HUES48 (cell line): ENCODE data around the gene ETNK1.
"Not testable (repeated sequence)": the region's sequence is repeated elsewhere in the genome, so short reads cannot be mapped to it uniquely, and the experiment has no call there.

Experiments used
- H3K27ac ChIP-seq: one replicate; pipeline ENCODE4 v1.7.0; 2013; ENCODE audit warnings: low read depth, low read length, inconsistent platforms
- H3K27me3 ChIP-seq: 2 replicates; pipeline ENCODE4 v1.6.1; 2013; ENCODE audit warnings: mild to moderate bottlenecking, low read length; ENCODE audit not compliant: control insufficient read depth, insufficient read depth
- H3K36me3 ChIP-seq: 2 replicates; pipeline ENCODE4 v1.6.1; 2013; ENCODE audit warnings: low read length; ENCODE audit not compliant: control insufficient read depth, insufficient read depth
- H3K4me1 ChIP-seq: 2 replicates; pipeline ENCODE4 v1.6.1; 2013; ENCODE audit warnings: mild to moderate bottlenecking, low read length; ENCODE audit not compliant: control insufficient read depth, insufficient read depth
- H3K4me3 ChIP-seq: 2 replicates; pipeline ENCODE4 v1.5.1; 2013; ENCODE audit warnings: mild to moderate bottlenecking, low read depth, low read length
- H3K9ac ChIP-seq: 2 replicates; pipeline ENCODE4 v1.6.1; 2013; ENCODE audit warnings: mild to moderate bottlenecking, low read depth, low read length, moderate library complexity
- H3K9me3 ChIP-seq: 2 replicates; pipeline ENCODE4 v1.6.1; 2013; ENCODE audit warnings: low read length; ENCODE audit not compliant: control insufficient read depth, insufficient read depth

The ETNK1 gene, protein sequence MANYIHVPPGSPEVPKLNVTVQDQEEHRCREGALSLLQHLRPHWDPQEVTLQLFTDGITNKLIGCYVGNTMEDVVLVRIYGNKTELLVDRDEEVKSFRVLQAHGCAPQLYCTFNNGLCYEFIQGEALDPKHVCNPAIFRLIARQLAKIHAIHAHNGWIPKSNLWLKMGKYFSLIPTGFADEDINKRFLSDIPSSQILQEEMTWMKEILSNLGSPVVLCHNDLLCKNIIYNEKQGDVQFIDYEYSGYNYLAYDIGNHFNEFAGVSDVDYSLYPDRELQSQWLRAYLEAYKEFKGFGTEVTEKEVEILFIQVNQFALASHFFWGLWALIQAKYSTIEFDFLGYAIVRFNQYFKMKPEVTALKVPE

DNA sequence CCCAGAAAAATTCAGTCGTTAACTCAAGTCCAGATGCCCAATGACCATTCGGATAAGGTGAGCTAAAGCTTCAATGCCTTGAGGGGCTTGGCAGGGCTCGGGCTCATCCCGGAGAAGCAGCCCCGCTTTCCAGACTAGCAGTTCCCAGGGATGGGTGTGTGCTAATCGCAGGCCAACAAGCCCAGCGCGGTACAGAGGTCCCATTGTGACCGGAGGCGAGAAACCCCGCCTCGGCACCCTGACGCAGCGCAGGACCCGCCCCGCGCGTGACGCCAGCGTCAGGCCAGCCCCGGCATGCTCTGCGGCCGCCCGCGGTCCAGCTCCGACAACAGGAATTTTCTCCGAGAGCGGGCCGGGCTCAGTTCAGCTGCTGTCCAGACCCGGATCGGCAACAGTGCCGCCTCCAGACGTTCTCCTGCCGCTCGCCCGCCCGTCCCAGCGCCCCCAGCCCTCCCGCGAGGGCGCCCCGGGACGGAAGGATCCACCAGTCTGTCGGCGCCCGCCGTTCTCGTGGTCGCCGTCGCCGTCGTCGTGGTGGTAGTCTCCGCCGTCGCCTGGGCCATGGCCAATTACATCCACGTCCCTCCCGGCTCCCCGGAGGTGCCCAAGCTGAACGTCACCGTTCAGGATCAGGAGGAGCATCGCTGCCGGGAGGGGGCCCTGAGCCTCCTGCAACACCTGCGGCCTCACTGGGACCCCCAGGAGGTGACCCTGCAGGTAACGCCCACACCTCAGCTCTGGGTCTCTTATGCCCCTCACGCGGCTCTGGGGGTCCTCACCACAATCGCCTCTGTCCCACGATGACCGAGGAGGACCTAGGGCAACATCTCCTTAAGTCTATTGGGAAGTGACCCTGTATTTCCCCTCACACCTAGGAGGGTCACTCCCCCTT is at the start of gene ETNK1:
Gene ETNK1 (plus strand): TSS at position 302 of the 892 bp plus-strand sequence. CDS start 260 bp downstream, at position 562.
- Histone ChIP-seq H3K9ac (peak within 1 kb of the TSS; percentile 86), H3K4me3 (peak within 1 kb of the TSS; percentile 86), H3K36me3 (no peaks in the 10 kb centered on the region), H3K4me1 (peaks cover 25% of the 10 kb centered on the region), H3K27ac (peak within 1 kb of the TSS; percentile 98), H3K27me3 (no peaks in the 10 kb centered on the region), H3K9me3 (no peaks in the 10 kb centered on the region)

DNA sequence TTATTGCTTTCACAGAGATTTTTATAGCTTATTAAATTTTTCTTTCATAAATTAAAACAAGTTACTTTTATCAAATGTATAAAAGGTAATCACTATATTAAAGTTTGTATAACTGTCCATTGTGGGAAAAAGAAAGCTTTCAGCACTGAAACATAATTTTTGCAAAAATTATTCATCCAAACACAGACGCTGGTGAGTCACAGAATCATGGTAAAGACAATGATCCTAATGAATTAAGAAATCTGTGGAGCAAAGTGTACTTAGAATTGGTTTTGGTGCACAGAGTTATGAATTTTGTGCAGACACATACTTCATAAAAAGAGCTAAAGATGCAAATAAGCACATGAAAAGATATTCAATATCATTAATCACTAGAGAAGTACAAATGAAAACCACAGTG is 48.9 kb upstream of the ETNK1 start:
- Histone ChIP-seq H3K9ac (no peak overlapping the region), H3K4me3 (no peak overlapping the region), H3K4me1 (no peaks in the 10 kb centered on the region), H3K27ac (no peak overlapping the region), H3K36me3 (no peaks in the 10 kb centered on the region), H3K9me3 (no peaks in the 10 kb centered on the region), H3K27me3 (no peaks in the 10 kb centered on the region)

DNA sequence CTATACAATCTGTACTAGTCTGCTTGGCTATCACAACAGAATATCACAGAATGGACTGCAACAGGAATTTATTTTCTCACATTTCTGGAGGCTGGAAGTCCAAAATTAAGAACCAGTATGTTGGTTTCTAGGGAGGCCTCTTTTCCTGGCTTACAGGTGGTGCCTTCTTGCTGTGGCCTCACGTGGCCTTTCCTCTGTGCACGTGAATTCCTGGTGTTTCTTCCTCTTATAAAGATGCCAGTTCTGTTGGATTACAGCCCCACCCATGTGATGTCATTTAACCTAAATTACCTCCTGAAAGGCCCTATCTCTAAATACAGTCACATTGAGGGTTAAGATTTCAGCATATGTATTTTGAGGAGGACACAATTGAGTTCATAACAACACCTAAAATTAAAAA is 48.5 kb upstream of the ETNK1 start:
- no peaks in the 10 kb centered on the region for H3K27me3 ChIP-seq
- no peak overlapping the region for H3K27ac ChIP-seq
- no peak overlapping the region for H3K4me3 ChIP-seq
- H3K9me3 ChIP-seq, result no peaks in the 10 kb centered on the region
- H3K9ac ChIP-seq, result no peak overlapping the region
- no peaks in the 10 kb centered on the region for H3K4me1 ChIP-seq
- H3K36me3 ChIP-seq, result no peaks in the 10 kb centered on the region

DNA sequence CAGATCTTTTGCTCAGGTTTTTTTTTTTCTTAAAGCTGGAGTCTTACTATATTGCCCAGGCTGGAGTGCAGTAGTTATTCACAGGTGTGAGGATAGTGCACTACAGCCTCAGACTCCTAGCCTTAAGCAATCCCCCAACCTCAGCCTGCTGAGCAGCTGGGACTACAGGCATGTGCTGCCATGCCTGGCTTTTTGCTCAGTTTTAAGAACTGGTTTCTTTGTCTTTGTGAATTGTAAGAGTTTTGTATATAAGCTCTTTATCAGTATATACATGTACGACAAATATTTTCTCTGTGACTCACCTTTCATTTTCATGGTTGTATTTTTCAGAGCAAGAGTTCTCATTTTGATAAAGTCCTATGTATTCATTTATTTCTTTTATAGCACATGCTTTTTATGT is 47.3 kb upstream of the ETNK1 start:
- H3K27me3 ChIP-seq, result no peaks in the 10 kb centered on the region
- H3K4me3 ChIP-seq, result no peak overlapping the region
- H3K9ac ChIP-seq, result no peak overlapping the region
- H3K9me3 ChIP-seq, result no peaks in the 10 kb centered on the region
- no peaks in the 10 kb centered on the region for H3K4me1 ChIP-seq
- no peak overlapping the region for H3K27ac ChIP-seq
- no peaks in the 10 kb centered on the region for H3K36me3 ChIP-seq

DNA sequence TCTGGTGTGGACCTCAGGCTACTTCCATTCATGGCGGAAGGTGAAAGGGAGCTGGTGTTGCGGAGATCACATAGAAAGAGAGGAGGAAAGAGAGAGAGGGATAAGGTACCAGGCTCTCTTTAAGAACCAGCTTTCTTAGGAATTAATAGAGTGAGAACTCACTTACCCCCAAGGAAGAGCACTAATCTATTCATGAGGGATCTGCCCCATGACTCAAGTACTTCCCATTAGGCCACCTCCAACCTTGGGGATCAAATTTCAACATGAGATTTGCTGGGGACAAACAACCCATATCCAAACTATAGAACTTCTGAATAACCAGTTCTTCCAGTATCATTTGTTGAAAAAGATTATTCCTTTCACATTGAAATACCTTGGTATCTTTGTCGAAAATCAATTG is 46.6 kb upstream of the ETNK1 start:
- H3K4me1 ChIP-seq, result no peaks in the 10 kb centered on the region
- H3K27ac ChIP-seq, result no peak overlapping the region
- H3K9ac ChIP-seq, result no peak overlapping the region
- H3K36me3 ChIP-seq, result no peaks in the 10 kb centered on the region
- H3K4me3 ChIP-seq, result no peak overlapping the region
- no peaks in the 10 kb centered on the region for H3K27me3 ChIP-seq
- no peaks in the 10 kb centered on the region for H3K9me3 ChIP-seq

DNA sequence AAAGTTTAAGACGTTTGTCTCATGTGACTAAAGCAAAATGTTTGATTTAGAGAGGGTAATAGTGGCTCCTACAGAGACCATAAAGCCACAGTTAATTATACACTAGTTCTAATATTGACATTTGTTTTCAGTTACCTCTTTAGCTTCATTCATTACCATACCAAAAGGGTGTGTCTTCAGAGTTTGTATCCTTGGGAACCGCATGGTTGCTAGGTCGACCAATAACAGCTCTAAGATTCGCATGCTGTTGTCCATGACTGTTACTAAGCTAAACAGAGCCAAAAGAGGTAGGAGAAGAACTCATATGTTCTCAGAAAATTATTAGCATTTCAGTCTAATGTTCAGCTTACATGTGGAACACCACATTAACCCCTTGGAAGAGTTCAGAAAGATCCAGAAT is 36.2 kb upstream of the ETNK1 start:
- Histone ChIP-seq H3K9ac (no peak overlapping the region), H3K4me1 (no peaks in the 10 kb centered on the region; the same call in 1 of the 2 replicates), H3K36me3 (no peaks in the 10 kb centered on the region), H3K4me3 (no peak overlapping the region), H3K27ac (no peak overlapping the region), H3K27me3 (no peaks in the 10 kb centered on the region), H3K9me3 (no peaks in the 10 kb centered on the region)

DNA sequence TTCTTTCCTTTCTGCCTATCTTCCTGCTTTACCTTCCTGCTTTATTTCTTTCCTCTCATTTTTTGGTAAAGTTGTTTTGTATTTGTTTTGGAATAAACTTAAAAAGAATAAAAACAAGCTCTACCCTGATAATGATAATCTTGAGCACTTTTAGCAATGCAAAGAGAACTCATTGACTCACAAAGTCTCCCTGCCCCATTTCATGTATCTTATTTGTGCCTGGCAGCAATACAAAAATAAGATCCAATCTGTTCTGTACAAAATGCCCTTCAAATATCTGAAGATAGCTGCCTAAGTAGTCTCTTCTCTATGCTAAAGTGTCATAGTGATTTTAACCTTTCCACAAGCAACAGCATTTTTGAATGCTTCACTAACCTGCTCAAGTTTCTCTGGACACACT is 31.1 kb upstream of the ETNK1 start:
- Histone ChIP-seq H3K4me1 (no peaks in the 10 kb centered on the region; the same call in 1 of the 2 replicates), H3K4me3 (no peak overlapping the region), H3K27me3 (no peaks in the 10 kb centered on the region), H3K9ac (no peak overlapping the region), H3K27ac (no peak overlapping the region), H3K36me3 (no peaks in the 10 kb centered on the region), H3K9me3 (no peaks in the 10 kb centered on the region)

DNA sequence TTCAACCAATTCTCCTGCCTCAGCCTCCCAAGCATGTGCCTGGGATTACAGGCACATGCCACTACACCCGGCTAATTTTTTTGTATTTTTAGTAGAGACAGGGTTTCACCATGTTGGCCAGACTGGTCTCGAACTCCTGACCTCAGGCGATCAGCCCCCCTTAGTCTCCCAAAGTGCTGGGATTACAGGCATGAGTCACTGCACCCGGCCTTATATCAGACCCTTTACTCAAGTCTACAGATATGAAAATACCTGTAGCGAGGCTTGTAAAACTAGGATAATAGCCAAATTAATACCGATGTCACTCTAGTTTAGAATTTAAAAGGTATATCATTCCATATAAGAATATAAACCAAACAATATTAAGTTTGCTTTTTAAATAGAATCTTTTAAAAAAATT is 27.4 kb upstream of the ETNK1 start:
- not testable (repeated sequence) for H3K4me1 ChIP-seq, H3K27ac ChIP-seq, H3K9ac ChIP-seq, H3K36me3 ChIP-seq, H3K9me3 ChIP-seq, H3K4me3 ChIP-seq, H3K27me3 ChIP-seq

DNA sequence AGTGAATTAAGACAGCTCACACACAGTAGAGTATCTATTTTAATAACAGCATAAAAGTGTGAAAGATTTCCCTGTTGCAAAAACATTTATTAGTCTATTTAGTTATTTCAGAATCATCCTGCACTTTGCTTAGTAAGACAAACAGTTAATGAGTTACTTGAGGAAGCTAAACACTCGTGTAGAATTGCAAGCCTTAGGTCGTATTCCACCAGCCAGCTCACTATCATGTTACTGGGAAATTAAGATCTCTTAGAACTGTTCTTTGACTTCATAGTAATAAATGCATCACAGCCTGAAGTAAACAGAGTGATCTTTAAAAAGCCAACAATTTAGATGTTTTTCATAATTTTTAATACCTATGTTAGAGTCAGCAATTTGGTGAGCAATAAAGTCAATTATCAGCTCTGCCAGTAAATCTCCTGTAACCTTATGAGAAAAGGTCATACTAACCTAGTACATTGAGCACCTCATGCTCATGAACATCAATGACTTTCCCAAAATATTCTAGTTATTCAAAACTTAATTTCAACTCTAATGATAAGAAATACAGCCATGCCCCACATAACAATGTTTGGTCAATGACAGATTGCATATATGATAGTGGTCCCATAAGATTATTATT is 26.7 kb upstream of the ETNK1 start:
- Histone ChIP-seq H3K4me3 (no peak overlapping the region), H3K9ac (no peak overlapping the region), H3K36me3 (no peaks in the 10 kb centered on the region), H3K27ac (no peak overlapping the region), H3K27me3 (no peaks in the 10 kb centered on the region), H3K9me3 (no peaks in the 10 kb centered on the region), H3K4me1 (no peaks in the 10 kb centered on the region)

DNA sequence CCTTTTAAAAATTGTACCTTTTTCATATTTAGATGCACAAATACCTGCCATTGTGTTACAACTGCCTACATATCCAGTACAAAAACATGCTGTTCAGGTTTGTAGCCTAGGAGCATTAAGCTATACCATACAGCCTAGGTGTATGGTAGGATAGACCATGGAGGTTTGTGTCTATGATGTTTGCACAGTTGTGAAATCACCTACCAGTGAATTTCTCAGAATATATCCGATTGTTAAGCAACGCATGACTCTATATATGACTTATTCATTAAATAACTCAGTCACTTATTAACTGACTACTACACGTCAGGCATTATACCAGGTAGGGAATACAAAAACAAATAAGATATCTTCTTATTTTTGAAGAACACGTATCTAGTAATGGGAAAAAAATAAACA is 26.2 kb upstream of the ETNK1 start:
- Histone ChIP-seq H3K27me3 (no peaks in the 10 kb centered on the region), H3K27ac (no peak overlapping the region), H3K9me3 (no peaks in the 10 kb centered on the region), H3K36me3 (no peaks in the 10 kb centered on the region), H3K4me1 (no peaks in the 10 kb centered on the region), H3K4me3 (no peak overlapping the region), H3K9ac (no peak overlapping the region)

DNA sequence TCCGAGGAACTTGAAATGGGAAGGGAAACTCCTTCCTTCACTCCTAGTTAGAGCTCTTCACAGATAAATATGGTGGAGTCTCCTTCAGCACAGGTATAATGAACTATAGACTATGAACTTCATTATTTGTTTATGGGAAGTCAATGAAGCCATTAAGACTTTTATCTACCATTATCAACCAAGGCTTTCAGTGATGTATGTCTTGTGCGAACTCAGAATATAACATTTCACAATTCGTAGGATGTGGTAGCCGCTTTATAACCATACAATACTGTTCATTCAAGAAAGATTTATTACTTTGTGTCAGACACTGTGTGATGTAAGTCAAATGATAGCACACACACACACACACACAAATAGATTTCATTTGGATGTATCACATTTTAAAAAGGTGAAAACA is 24.8 kb upstream of the ETNK1 start:
- Histone ChIP-seq H3K9me3 (no peaks in the 10 kb centered on the region), H3K27me3 (no peaks in the 10 kb centered on the region), H3K9ac (no peak overlapping the region), H3K36me3 (no peaks in the 10 kb centered on the region), H3K4me1 (no peaks in the 10 kb centered on the region), H3K27ac (no peak overlapping the region), H3K4me3 (no peak overlapping the region)
